HEK293 (cell line): ENCODE measurements around the gene AKAP1.

ENCODE experiments used
- AEBP2 ChIP-seq: fragments of 450-650 bp; formaldehyde crosslinking; IDR thresholded peaks from 2 replicates; pipeline ENCODE4 v1.5.1; 2016; ENCODE audit warnings: missing biosample characterization, missing genetic modification characterization, borderline replicate concordance
- BCL11B ChIP-seq: fragments of 450-650 bp; formaldehyde crosslinking; IDR thresholded peaks from 2 replicates; pipeline ENCODE4 v1.5.1; 2016; ENCODE audit warnings: low read depth, missing biosample characterization, missing genetic modification characterization
- HOXD13 ChIP-seq: sonication (generic); formaldehyde crosslinking; IDR thresholded peaks from 2 replicates; pipeline ENCODE4 v1.8.0; 2022; ENCODE audit warnings: missing genetic modification reagents, borderline replicate concordance
- REPIN1 ChIP-seq: fragments of 450-650 bp; formaldehyde crosslinking; IDR thresholded peaks from 2 replicates; pipeline ENCODE4 v1.5.1; 2017; ENCODE audit warnings: missing biosample characterization, missing genetic modification characterization, low read depth
- REST ChIP-seq: fragments of 450-650 bp; formaldehyde crosslinking; IDR thresholded peaks from 2 replicates; pipeline ENCODE4 v1.5.1; 2016; ENCODE audit warnings: missing biosample characterization, missing genetic modification characterization
- SP7 ChIP-seq: fragments of 450-650 bp; formaldehyde crosslinking; IDR thresholded peaks from 2 replicates; pipeline ENCODE4 v1.5.1; 2016; ENCODE audit warnings: missing biosample characterization, missing genetic modification characterization
- ZBTB1 ChIP-seq: fragments of 450-650 bp; formaldehyde crosslinking; IDR thresholded peaks from 2 replicates; pipeline ENCODE4 v1.5.1; 2016; ENCODE audit warnings: missing biosample characterization, missing genetic modification characterization
- ZBTB11 ChIP-seq: fragments of 450-650 bp; formaldehyde crosslinking; conservative IDR thresholded peaks from 2 replicates; pipeline ENCODE4 v1.5.1; 2016; ENCODE audit warnings: low read depth, missing biosample characterization, missing genetic modification characterization
- ZFHX2 ChIP-seq: fragments of 450-650 bp; formaldehyde crosslinking; conservative IDR thresholded peaks from 2 replicates; pipeline ENCODE4 v1.5.1; 2016; ENCODE audit warnings: missing biosample characterization, missing genetic modification characterization
- ZFP41 ChIP-seq: fragments of 450-650 bp; formaldehyde crosslinking; IDR thresholded peaks from 2 replicates; pipeline ENCODE4 v1.5.1; 2016; ENCODE audit warnings: missing biosample characterization, missing genetic modification characterization, borderline replicate concordance
- ZIC2 ChIP-seq: fragments of 450-650 bp; formaldehyde crosslinking; IDR thresholded peaks from 2 replicates; pipeline ENCODE4 v1.5.1; 2016; ENCODE audit warnings: missing biosample characterization, missing genetic modification characterization
- ZNF121 ChIP-seq: fragments of 450-650 bp; formaldehyde crosslinking; IDR thresholded peaks from 2 replicates; pipeline ENCODE4 v1.5.1; 2016; ENCODE audit warnings: missing biosample characterization, missing genetic modification characterization
- ZNF132 ChIP-seq: fragments of 450-650 bp; formaldehyde crosslinking; IDR thresholded peaks from 2 replicates; pipeline ENCODE4 v1.5.1; 2017; ENCODE audit warnings: missing biosample characterization, missing genetic modification characterization, borderline replicate concordance
- ZNF184 ChIP-seq: fragments of 450-650 bp; IDR thresholded peaks from 2 replicates; pipeline ENCODE4 v1.5.1; 2018; ENCODE audit warnings: missing biosample characterization, mild to moderate bottlenecking, missing genetic modification characterization
- ZNF239 ChIP-seq: fragments of 450-650 bp; formaldehyde crosslinking; IDR thresholded peaks from 2 replicates; pipeline ENCODE4 v1.5.1; 2016; ENCODE audit warnings: missing biosample characterization, missing genetic modification characterization
- ZNF248 ChIP-seq: fragments of 450-650 bp; formaldehyde crosslinking; IDR thresholded peaks from 2 replicates; pipeline ENCODE4 v1.5.1; 2017; ENCODE audit warnings: missing biosample characterization, missing genetic modification characterization
- ZNF404 ChIP-seq: fragments of 450-650 bp; formaldehyde crosslinking; IDR thresholded peaks from 2 replicates; pipeline ENCODE4 v1.5.1; 2017; ENCODE audit warnings: missing biosample characterization, missing genetic modification characterization
- ZNF501 ChIP-seq: fragments of 450-650 bp; formaldehyde crosslinking; IDR thresholded peaks from 2 replicates; pipeline ENCODE4 v1.5.1; 2016; ENCODE audit warnings: missing biosample characterization, missing genetic modification characterization
- ZNF518A ChIP-seq: fragments of 450-650 bp; formaldehyde crosslinking; conservative IDR thresholded peaks from 2 replicates; pipeline ENCODE4 v1.5.1; 2016; ENCODE audit warnings: low read depth, missing biosample characterization, missing genetic modification characterization
- ZNF560 ChIP-seq: fragments of 450-650 bp; formaldehyde crosslinking; IDR thresholded peaks from 2 replicates; pipeline ENCODE4 v1.5.1; 2017; ENCODE audit warnings: missing biosample characterization, missing genetic modification characterization, borderline replicate concordance
- ZNF629 ChIP-seq: fragments of 450-650 bp; formaldehyde crosslinking; IDR thresholded peaks from 2 replicates; pipeline ENCODE4 v1.5.1; 2017; ENCODE audit warnings: missing biosample characterization, missing genetic modification characterization
- ZNF677 ChIP-seq: fragments of 450-650 bp; IDR thresholded peaks from 2 replicates; pipeline ENCODE4 v1.5.0; 2018; ENCODE audit warnings: missing biosample characterization, mild to moderate bottlenecking, missing genetic modification characterization, moderate library complexity
- ZNF704 ChIP-seq: fragments of 450-650 bp; formaldehyde crosslinking; IDR thresholded peaks from 2 replicates; pipeline ENCODE4 v1.5.1; 2016; ENCODE audit warnings: missing biosample characterization, missing genetic modification characterization
- ZNF707 ChIP-seq: fragments of 450-650 bp; formaldehyde crosslinking; IDR thresholded peaks from 2 replicates; pipeline ENCODE4 v1.5.1; 2016; ENCODE audit warnings: missing biosample characterization, missing genetic modification characterization
- ZNF791 ChIP-seq: fragments of 450-650 bp; formaldehyde crosslinking; IDR thresholded peaks from 2 replicates; pipeline ENCODE4 v1.5.1; 2016; ENCODE audit warnings: missing biosample characterization, missing genetic modification characterization
- ZSCAN30 ChIP-seq: fragments of 450-650 bp; IDR thresholded peaks from 2 replicates; pipeline ENCODE4 v1.5.1; 2018; ENCODE audit warnings: missing biosample characterization, mild to moderate bottlenecking, missing genetic modification characterization, moderate library complexity

AKAP1 gene

GRCh38 chr17:57084802-57085447 is at the start of gene AKAP1 (continued):
- TF ChIP-seq ZBTB11: peak; percentile 46
- no peak for TF ChIP-seq ZNF677 (tag by site-specific recombination)
- TF ChIP-seq ZNF707 (tag by site-specific recombination): no peak
- TF ChIP-seq BCL11B (tag by site-specific recombination): 0 out of 2 replicates have a peak, but pooled peaks have one; percentile 63
- TF ChIP-seq ZNF518A: no peak
- no peak for TF ChIP-seq ZBTB1 (tag by site-specific recombination)
- peak; percentile 42 for TF ChIP-seq ZNF629
- no peak for TF ChIP-seq HOXD13 (CRISPR knock-in tag)
- no peak for TF ChIP-seq AEBP2 (tag by site-specific recombination)
- TF ChIP-seq REST (tag by site-specific recombination): peak; percentile 52; the same call in 1 of the 2 replicates
- no peak for TF ChIP-seq ZNF239 (tag by site-specific recombination)
- no peak for TF ChIP-seq ZNF248 (tag by site-specific recombination)
- no peak for TF ChIP-seq ZFP41 (tag by site-specific recombination)
- peak; percentile 60 for TF ChIP-seq ZNF121 (tag by site-specific recombination)
- no peak for TF ChIP-seq ZNF560 (tag by site-specific recombination)
- TF ChIP-seq ZNF404 (tag by site-specific recombination): no peak
- TF ChIP-seq ZFHX2 (tag by site-specific recombination): no peak
- TF ChIP-seq ZNF184 (tag by site-specific recombination): no peak
- TF ChIP-seq ZNF501: peak; percentile 94
- no peak for TF ChIP-seq ZNF704 (tag by site-specific recombination)
- TF ChIP-seq ZNF791 (tag by site-specific recombination): no peak
- TF ChIP-seq SP7 (tag by site-specific recombination): peak; percentile 80
- TF ChIP-seq REPIN1 (tag by site-specific recombination): no peak
- no peak for TF ChIP-seq ZIC2 (tag by site-specific recombination)
- peak; percentile 12; the same call in 1 of the 2 replicates for TF ChIP-seq ZSCAN30 (tag by site-specific recombination)
- no peak for TF ChIP-seq ZNF132
